Measurements from ENCODE around the gene EIF4A3. TPM values are rescaled to one million over a fixed set of nuclear protein-coding genes. Genes with fewer than 3 reads are reported as not detected.

EIF4A3 gene
- polyA plus RNA-seq, 2 of the 4 experiments (the other 2 are of a cell fraction), result 181 to 189 TPM

DNA sequence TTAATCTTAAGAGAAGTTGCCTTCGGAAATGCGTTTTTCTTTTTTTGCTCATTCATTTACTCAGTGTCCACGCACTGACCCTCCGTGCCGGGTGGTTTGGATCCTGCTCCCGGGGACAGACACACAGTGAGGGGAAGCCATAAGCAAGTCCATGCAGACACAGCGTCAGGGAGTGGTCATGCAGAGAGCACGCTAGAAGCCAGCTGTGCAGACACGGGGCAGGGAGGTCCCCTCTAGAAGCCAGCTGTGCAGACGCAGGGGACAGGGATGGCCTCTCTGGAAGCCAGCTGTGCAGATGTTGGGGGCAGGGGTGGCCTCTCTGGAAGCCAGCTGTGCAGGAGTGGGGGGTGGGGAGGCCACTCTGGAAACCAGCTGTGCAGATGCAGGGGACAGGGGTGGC lies 40.8 kb downstream of the EIF4A3 start (continued):
- no peak for TF ChIP-seq CHD4 (IDR thresholded peaks at IDR 0.05; ENCODE audit: borderline replicate concordance)
- TF ChIP-seq, protein P1, sequence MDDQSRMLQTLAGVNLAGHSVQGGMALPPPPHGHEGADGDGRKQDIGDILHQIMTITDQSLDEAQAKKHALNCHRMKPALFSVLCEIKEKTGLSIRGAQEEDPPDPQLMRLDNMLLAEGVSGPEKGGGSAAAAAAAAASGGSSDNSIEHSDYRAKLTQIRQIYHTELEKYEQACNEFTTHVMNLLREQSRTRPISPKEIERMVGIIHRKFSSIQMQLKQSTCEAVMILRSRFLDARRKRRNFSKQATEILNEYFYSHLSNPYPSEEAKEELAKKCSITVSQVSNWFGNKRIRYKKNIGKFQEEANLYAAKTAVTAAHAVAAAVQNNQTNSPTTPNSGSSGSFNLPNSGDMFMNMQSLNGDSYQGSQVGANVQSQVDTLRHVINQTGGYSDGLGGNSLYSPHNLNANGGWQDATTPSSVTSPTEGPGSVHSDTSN (IDR thresholded peaks at IDR 0.05), result no peak
- TF ChIP-seq NFE2L2 (conservative IDR thresholded peaks at IDR 0.05; ENCODE audit: low read length), result no peak
- TF ChIP-seq HOXA7 (CRISPR knock-in tag; IDR thresholded peaks at IDR 0.05), result no peak
- TF ChIP-seq CHD2 (IDR thresholded peaks at IDR 0.05; ENCODE audit: low read length, partially characterized antibody), result no peak

DNA sequence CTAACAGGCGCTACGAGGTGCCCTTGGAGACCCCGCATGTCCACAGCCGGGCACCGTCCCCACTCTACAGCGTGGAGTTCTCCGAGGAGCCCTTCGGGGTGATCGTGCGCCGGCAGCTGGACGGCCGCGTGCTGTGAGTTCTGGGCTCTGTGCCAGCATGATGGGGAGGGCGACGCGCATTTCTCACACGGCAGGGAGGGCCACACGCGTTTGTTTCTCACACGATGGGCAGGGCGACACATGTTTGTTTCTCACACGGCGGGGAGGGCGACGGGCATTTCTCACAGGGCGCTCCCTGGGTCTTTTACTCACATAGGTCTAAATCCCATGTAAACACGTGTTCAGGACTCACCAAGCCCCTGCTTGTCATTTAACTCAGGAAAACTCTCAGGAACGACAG lies 41.2 kb downstream of the EIF4A3 start:
- WGBS (ENCODE audit: missing lambda C conversion rate), result 92% methylated on average over 29 of the region's 29 CpGs
- H3K4me2 ChIP-seq, result no peak overlapping the region
- ChIA-PET POLR2A (no interaction called here), CTCF (interaction anchor here (0.5 to 2.0 kb wide), 5 partner anchors 23 to 148 kb away, joined by 3 to 9 read pairs (median 5); no protein-coding TSS in a partner anchor)
- no peak overlapping the region for H3K4me3 ChIP-seq
- ATAC-seq (no peak), DNase-seq (ENCODE audit: low read depth in 1 of 2, low spot score in 1 of 2) (no peak), FAIRE-seq (no peak)
- H3K9me3 ChIP-seq, result no peaks in the 10 kb centered on the region
- no peak overlapping the region for H3K27ac ChIP-seq
- peaks cover 8% of the 10 kb centered on the region for H3K4me1 ChIP-seq
- TF ChIP-seq EHF (CRISPR knock-in tag; IDR thresholded peaks at IDR 0.05) (no peak), HDAC2 (IDR thresholded peaks at IDR 0.05) (no peak), KDM1A (IDR thresholded peaks at IDR 0.05; ENCODE audit: low read depth) (no peak), KDM5A (IDR thresholded peaks at IDR 0.05) (no peak), TFCP2L1 (CRISPR knock-in tag; IDR thresholded peaks at IDR 0.05) (no peak), BHLHE40 (IDR thresholded peaks at IDR 0.05; ENCODE audit: low read depth, low read length) (no peak), JUNB (IDR thresholded peaks at IDR 0.05) (no peak), RARB (CRISPR knock-in tag; IDR thresholded peaks at IDR 0.05) (no peak)

DNA sequence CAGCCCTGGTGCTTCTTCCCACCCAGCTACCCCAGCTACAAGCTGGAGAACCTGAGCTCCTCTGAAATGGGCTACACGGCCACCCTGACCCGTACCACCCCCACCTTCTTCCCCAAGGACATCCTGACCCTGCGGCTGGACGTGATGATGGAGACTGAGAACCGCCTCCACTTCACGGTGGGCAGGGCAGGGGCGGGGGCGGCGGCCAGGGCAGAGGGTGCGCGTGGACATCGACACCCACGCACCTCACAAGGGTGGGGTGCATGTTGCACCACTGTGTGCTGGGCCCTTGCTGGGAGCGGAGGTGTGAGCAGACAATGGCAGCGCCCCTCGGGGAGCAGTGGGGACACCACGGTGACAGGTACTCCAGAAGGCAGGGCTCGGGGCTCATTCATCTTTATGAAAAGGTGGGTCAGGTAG lies 42.0 kb downstream of the EIF4A3 start:
- no peak for DNase-seq (ENCODE audit: low read depth in 1 of 2, low spot score in 1 of 2)
- POLR2A ChIA-PET, result interaction anchor here (1.1 kb wide), 1 partner anchor 35 kb away, joined by 3 read pairs; no protein-coding TSS in a partner anchor
- peaks cover 11% of the 10 kb centered on the region for H3K4me1 ChIP-seq
- H3K27ac ChIP-seq, result no peak overlapping the region
- H3K9me3 ChIP-seq, result no peaks in the 10 kb centered on the region
- no peak for FAIRE-seq
- H3K4me3 ChIP-seq, result no peak overlapping the region
- CTCF ChIA-PET, result interaction anchor here (1.1 to 2.0 kb wide), 6 partner anchors 8 to 148 kb away, joined by 3 to 9 read pairs (median 6); no protein-coding TSS in a partner anchor
- no peak for ATAC-seq
- WGBS (ENCODE audit: missing lambda C conversion rate), result 88% methylated on average over 18 of the region's 18 CpGs
- no peak overlapping the region for H3K4me2 ChIP-seq
- TF ChIP-seq, protein P2, sequence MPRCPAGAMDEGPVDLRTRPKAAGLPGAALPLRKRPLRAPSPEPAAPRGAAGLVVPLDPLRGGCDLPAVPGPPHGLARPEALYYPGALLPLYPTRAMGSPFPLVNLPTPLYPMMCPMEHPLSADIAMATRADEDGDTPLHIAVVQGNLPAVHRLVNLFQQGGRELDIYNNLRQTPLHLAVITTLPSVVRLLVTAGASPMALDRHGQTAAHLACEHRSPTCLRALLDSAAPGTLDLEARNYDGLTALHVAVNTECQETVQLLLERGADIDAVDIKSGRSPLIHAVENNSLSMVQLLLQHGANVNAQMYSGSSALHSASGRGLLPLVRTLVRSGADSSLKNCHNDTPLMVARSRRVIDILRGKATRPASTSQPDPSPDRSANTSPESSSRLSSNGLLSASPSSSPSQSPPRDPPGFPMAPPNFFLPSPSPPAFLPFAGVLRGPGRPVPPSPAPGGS (IDR thresholded peaks at IDR 0.05), result no peak
- no peak for TF ChIP-seq CHD4 (IDR thresholded peaks at IDR 0.05; ENCODE audit: borderline replicate concordance)
- TF ChIP-seq HEYL (CRISPR knock-in tag; IDR thresholded peaks at IDR 0.05), result no peak
- no peak for TF ChIP-seq HOXB5 (CRISPR knock-in tag; IDR thresholded peaks at IDR 0.05)
- TF ChIP-seq MAZ (IDR thresholded peaks at IDR 0.05; ENCODE audit: borderline replicate concordance, low read depth, low read length), result no peak
- no peak for TF ChIP-seq EHF (CRISPR knock-in tag; IDR thresholded peaks at IDR 0.05)
- TF ChIP-seq, protein P3, sequence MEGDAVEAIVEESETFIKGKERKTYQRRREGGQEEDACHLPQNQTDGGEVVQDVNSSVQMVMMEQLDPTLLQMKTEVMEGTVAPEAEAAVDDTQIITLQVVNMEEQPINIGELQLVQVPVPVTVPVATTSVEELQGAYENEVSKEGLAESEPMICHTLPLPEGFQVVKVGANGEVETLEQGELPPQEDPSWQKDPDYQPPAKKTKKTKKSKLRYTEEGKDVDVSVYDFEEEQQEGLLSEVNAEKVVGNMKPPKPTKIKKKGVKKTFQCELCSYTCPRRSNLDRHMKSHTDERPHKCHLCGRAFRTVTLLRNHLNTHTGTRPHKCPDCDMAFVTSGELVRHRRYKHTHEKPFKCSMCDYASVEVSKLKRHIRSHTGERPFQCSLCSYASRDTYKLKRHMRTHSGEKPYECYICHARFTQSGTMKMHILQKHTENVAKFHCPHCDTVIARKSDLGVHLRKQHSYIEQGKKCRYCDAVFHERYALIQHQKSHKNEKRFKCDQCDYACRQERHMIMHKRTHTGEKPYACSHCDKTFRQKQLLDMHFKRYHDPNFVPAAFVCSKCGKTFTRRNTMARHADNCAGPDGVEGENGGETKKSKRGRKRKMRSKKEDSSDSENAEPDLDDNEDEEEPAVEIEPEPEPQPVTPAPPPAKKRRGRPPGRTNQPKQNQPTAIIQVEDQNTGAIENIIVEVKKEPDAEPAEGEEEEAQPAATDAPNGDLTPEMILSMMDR (IDR thresholded peaks at IDR 0.05), result no peak
- TF ChIP-seq, protein P4, sequence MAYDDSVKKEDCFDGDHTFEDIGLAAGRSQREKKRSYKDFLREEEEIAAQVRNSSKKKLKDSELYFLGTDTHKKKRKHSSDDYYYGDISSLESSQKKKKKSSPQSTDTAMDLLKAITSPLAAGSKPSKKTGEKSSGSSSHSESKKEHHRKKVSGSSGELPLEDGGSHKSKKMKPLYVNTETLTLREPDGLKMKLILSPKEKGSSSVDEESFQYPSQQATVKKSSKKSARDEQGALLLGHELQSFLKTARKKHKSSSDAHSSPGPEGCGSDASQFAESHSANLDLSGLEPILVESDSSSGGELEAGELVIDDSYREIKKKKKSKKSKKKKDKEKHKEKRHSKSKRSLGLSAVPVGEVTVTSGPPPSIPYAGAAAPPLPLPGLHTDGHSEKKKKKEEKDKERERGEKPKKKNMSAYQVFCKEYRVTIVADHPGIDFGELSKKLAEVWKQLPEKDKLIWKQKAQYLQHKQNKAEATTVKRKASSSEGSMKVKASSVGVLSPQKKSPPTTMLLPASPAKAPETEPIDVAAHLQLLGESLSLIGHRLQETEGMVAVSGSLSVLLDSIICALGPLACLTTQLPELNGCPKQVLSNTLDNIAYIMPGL (CRISPR knock-in tag; IDR thresholded peaks at IDR 0.05; ENCODE audit: borderline replicate concordance), result no peak
- no peak for TF ChIP-seq RCOR1 (IDR thresholded peaks at IDR 0.05; ENCODE audit: low read depth, low read length)
- TF ChIP-seq HDAC2 (IDR thresholded peaks at IDR 0.05), result no peak
- TF ChIP-seq SREBF2 (IDR thresholded peaks at IDR 0.05), result no peak
- TF ChIP-seq, protein P5, sequence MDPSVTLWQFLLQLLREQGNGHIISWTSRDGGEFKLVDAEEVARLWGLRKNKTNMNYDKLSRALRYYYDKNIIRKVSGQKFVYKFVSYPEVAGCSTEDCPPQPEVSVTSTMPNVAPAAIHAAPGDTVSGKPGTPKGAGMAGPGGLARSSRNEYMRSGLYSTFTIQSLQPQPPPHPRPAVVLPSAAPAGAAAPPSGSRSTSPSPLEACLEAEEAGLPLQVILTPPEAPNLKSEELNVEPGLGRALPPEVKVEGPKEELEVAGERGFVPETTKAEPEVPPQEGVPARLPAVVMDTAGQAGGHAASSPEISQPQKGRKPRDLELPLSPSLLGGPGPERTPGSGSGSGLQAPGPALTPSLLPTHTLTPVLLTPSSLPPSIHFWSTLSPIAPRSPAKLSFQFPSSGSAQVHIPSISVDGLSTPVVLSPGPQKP (IDR thresholded peaks at IDR 0.05; ENCODE audit: low read depth, low read length), result no peak
- no peak for TF ChIP-seq FOSL2 (IDR thresholded peaks at IDR 0.05)
- no peak for TF ChIP-seq FOSL2 (CRISPR knock-in tag; IDR thresholded peaks at IDR 0.05)
- TF ChIP-seq, protein P6, sequence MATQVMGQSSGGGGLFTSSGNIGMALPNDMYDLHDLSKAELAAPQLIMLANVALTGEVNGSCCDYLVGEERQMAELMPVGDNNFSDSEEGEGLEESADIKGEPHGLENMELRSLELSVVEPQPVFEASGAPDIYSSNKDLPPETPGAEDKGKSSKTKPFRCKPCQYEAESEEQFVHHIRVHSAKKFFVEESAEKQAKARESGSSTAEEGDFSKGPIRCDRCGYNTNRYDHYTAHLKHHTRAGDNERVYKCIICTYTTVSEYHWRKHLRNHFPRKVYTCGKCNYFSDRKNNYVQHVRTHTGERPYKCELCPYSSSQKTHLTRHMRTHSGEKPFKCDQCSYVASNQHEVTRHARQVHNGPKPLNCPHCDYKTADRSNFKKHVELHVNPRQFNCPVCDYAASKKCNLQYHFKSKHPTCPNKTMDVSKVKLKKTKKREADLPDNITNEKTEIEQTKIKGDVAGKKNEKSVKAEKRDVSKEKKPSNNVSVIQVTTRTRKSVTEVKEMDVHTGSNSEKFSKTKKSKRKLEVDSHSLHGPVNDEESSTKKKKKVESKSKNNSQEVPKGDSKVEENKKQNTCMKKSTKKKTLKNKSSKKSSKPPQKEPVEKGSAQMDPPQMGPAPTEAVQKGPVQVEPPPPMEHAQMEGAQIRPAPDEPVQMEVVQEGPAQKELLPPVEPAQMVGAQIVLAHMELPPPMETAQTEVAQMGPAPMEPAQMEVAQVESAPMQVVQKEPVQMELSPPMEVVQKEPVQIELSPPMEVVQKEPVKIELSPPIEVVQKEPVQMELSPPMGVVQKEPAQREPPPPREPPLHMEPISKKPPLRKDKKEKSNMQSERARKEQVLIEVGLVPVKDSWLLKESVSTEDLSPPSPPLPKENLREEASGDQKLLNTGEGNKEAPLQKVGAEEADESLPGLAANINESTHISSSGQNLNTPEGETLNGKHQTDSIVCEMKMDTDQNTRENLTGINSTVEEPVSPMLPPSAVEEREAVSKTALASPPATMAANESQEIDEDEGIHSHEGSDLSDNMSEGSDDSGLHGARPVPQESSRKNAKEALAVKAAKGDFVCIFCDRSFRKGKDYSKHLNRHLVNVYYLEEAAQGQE (IDR thresholded peaks at IDR 0.05), result no peak
- TF ChIP-seq GATA3 (IDR thresholded peaks at IDR 0.05; ENCODE audit: borderline replicate concordance), result no peak
